Upper lobe of left lung (tissue), 6 donors: ENCODE results near the gene RND2. TPM values are rescaled to one million over a fixed set of nuclear protein-coding genes. Genes with fewer than 3 reads are reported as not detected.
A peak's percentile ranks its signal among the peaks of the same experiment; 100 is the strongest.
"Not testable (repeated sequence)": the region's sequence is repeated elsewhere in the genome, so short reads cannot be mapped to it uniquely, and the experiment has no call there.

Source experiments
- ATAC-seq, 2 donors: fragments of 200-7000 bp; cut with Tn5 transposase; one replicate each; pipeline ENCODE4 v1.9.1; 2022; ENCODE audit warnings: mild to moderate bottlenecking in 2 of 2, moderate library complexity in 2 of 2; ENCODE audit not compliant: low FRiP score in 2 of 2
- DNase-seq, 2 donors: peaks; one replicate each; pipeline ENCODE4 v3.0.0-alpha.2; 2019 to 2020
- H3K27ac ChIP-seq, 4 donors: fragments of 200-600 bp; sonication (generic); one replicate each; pipeline ENCODE4 v1.5.1; 2016 to 2019
- H3K27me3 ChIP-seq, 4 donors: fragments of 200-600 bp; sonication (generic); one replicate each; pipeline ENCODE4 v1.5.1; 2017 to 2019
- H3K36me3 ChIP-seq, 4 donors: fragments of 200-600 bp; sonication (generic); one replicate each; pipeline ENCODE4 v1.5.1; 2016 to 2019
- H3K4me1 ChIP-seq, 4 donors: fragments of 200-600 bp; sonication (generic); one replicate each; pipeline ENCODE4 v1.5.1; 2018 to 2019
- H3K4me3 ChIP-seq, 4 donors: fragments of 200-600 bp; sonication (generic); one replicate each; pipeline ENCODE4 v1.5.1; 2017 to 2019; ENCODE audit warnings: mild to moderate bottlenecking in 2 of 4, moderate library complexity in 1 of 4
- H3K9me3 ChIP-seq, 4 donors: fragments of 200-600 bp; sonication (generic); one replicate each; pipeline ENCODE4 v1.5.1; 2018 to 2019
- EP300 ChIP-seq, 4 donors: sonication (generic); formaldehyde crosslinking; IDR thresholded peaks; one replicate each; pipeline ENCODE4 v1.5.1; 2017; ENCODE audit warnings: antibody characterized with exemption in 4 of 4, control low read depth in 2 of 4
- POLR2A ChIP-seq, 4 donors: fragments of 450-650 bp; IDR thresholded peaks; one replicate each; pipeline ENCODE4 v1.5.1; 2016 to 2017; ENCODE audit warnings: antibody characterized with exemption in 4 of 4, mild to moderate bottlenecking in 2 of 4
- POLR2AphosphoS5 ChIP-seq, 2 donors: sonication (generic); formaldehyde crosslinking; IDR thresholded peaks; one replicate each; pipeline ENCODE4 v1.5.1; 2017; ENCODE audit warnings: antibody characterized with exemption in 2 of 2
- WGBS, 2 donors: methylation state at CpG; one replicate each; pipeline ENCODE4 v1.1.5; 2017 to 2018; 5-methylcytosine and 5-hydroxymethylcytosine counted together
- total RNA-seq, 6 donors: library from RNA; depleted of rRNA in 4 of 6; stranded (reverse); fragments of >200 nt in 4 of 6; gene quantifications; one replicate each; pipeline versions ENCODE4 v1.1.0 to v1.2.1, GENCODE V29; 2016 to 2021
- TF ChIP-seq, protein P1 (sequence below), 6 experiments: fragments of 450-650 bp in 4 of 6; fragments of 200-600 bp in 2 of 6; sonication (generic) in 2 of 6; IDR thresholded peaks; one replicate each; pipeline ENCODE4 v1.5.1; 2016 to 2019; ENCODE audit warnings: antibody characterized with exemption in 6 of 6
- donor health status: DM: no; HTN: no; CAD: no; lungs with moderate emphysema.
- donor health status: DM: no; HTN: yes; CAD: no; lungs with severe emphysema.

Gene RND2
- total RNA-seq, 6 donors from 2014 or later, result 0.15 to 2.0 (median 0.47) TPM; not detected in 2

- no peaks in the 10 kb centered on the region for H3K4me1 ChIP-seq
- ATAC-seq (no peak), DNase-seq (no peak)
- TF ChIP-seq EP300 (IDR thresholded peaks at IDR 0.05) (no peak), POLR2A (IDR thresholded peaks at IDR 0.05) (no peak), POLR2AphosphoS5 (IDR thresholded peaks at IDR 0.05) (no peak)
- TF ChIP-seq, protein P1, sequence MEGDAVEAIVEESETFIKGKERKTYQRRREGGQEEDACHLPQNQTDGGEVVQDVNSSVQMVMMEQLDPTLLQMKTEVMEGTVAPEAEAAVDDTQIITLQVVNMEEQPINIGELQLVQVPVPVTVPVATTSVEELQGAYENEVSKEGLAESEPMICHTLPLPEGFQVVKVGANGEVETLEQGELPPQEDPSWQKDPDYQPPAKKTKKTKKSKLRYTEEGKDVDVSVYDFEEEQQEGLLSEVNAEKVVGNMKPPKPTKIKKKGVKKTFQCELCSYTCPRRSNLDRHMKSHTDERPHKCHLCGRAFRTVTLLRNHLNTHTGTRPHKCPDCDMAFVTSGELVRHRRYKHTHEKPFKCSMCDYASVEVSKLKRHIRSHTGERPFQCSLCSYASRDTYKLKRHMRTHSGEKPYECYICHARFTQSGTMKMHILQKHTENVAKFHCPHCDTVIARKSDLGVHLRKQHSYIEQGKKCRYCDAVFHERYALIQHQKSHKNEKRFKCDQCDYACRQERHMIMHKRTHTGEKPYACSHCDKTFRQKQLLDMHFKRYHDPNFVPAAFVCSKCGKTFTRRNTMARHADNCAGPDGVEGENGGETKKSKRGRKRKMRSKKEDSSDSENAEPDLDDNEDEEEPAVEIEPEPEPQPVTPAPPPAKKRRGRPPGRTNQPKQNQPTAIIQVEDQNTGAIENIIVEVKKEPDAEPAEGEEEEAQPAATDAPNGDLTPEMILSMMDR (IDR thresholded peaks at IDR 0.05), result no peak
- H3K4me3 ChIP-seq, result no peak overlapping the region
- H3K9me3 ChIP-seq, result no peaks in the 10 kb centered on the region
- H3K27me3 ChIP-seq, result no peaks in the 10 kb centered on the region
- H3K27ac ChIP-seq, result no peak overlapping the region
- WGBS, 2 donors, result 84 to 86% methylated on average over 5 of the region's 5 CpGs
- H3K36me3 ChIP-seq, result no peaks in the 10 kb centered on the region
Measured at GRCh38 chr17:43042025-43042628, 17.1 kb downstream of the RND2 start.

DNA sequence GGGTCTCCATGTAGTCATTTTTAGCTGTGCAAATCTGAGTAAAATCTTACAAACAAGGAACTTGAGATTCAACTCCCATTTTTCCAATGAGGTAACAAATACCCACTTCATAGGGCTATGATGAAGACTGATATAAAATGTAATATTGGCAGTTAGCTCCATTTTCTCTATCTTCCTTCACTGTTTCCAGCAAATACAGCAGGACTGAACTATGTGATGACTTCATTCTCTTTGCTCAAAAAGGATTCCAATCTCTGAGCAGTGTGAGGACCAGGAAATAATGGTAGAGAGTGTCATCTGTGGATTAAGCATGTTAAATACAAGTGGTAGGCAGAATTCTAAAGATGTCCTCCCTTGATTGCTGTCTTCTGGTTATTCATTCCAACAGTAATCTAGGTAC, 18.3 kb downstream of the RND2 start:
- Histone ChIP-seq H3K27me3 (no peaks in the 10 kb centered on the region), H3K4me1 (no peaks in the 10 kb centered on the region), H3K36me3 (no peaks in the 10 kb centered on the region), H3K27ac (no peak overlapping the region), H3K4me3 (no peak overlapping the region), H3K9me3 (no peaks in the 10 kb centered on the region)
- DNase-seq (no peak), ATAC-seq (peak in 1 of 2 donors; percentile 61)
- TF ChIP-seq POLR2A (IDR thresholded peaks at IDR 0.05), result no peak
- TF ChIP-seq POLR2AphosphoS5 (IDR thresholded peaks at IDR 0.05), result no peak
- TF ChIP-seq, protein P1 (IDR thresholded peaks at IDR 0.05), result no peak
- TF ChIP-seq EP300 (IDR thresholded peaks at IDR 0.05), result no peak

- H3K36me3 ChIP-seq, result no peaks in the 10 kb centered on the region
- H3K27me3 ChIP-seq, result no peaks in the 10 kb centered on the region
- H3K4me1 ChIP-seq, result no peaks in the 10 kb centered on the region
- no peak for DNase-seq
- no peak for ATAC-seq
- no peak overlapping the region for H3K27ac ChIP-seq
- TF ChIP-seq POLR2AphosphoS5 (IDR thresholded peaks at IDR 0.05), result no peak
- TF ChIP-seq EP300 (IDR thresholded peaks at IDR 0.05), result no peak
- TF ChIP-seq, protein P1 (IDR thresholded peaks at IDR 0.05), result no peak
- TF ChIP-seq POLR2A (IDR thresholded peaks at IDR 0.05), result no peak
- no peaks in the 10 kb centered on the region for H3K9me3 ChIP-seq
- no peak overlapping the region for H3K4me3 ChIP-seq
- WGBS, 2 donors, result 88 to 95% methylated on average over 4 of the region's 4 CpGs
Measured at GRCh38 chr17:43044024-43044423, 19.0 kb downstream of the RND2 start.

DNA sequence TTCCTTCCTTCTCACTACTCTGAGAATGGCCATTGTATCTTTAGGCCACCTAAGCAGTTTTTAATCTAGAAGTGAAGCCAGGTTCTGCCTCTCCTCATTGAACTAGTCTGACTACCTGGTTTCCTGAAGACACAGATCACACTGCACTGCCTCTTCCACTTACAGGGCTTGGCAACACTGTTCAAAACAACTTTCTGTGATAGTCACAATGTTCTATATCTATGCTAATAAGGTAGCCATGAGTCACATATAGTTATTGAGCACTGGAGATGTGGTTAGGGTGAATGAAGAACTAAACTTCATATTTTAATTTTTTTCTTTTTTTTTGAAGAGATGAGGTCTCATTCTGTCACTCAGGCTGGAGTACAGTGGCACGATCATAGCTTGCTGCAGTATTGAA, 26.9 kb downstream of the RND2 start:
- Histone ChIP-seq H3K9me3 (no peaks in the 10 kb centered on the region), H3K4me1 (no peaks in the 10 kb centered on the region), H3K27me3 (no peaks in the 10 kb centered on the region), H3K4me3 (no peak overlapping the region), H3K27ac (no peak overlapping the region), H3K36me3 (no peaks in the 10 kb centered on the region)
- DNase-seq, result no peak
- ATAC-seq, result no peak
- TF ChIP-seq POLR2AphosphoS5 (IDR thresholded peaks at IDR 0.05) (no peak), EP300 (IDR thresholded peaks at IDR 0.05) (no peak), POLR2A (IDR thresholded peaks at IDR 0.05) (no peak)
- TF ChIP-seq, protein P1 (IDR thresholded peaks at IDR 0.05), result no peak
- WGBS, 2 donors, result 91 to 95% methylated on average over 1 of the region's 1 CpG

- not testable (repeated sequence) for H3K27me3 ChIP-seq, H3K27ac ChIP-seq, H3K9me3 ChIP-seq, DNase-seq, H3K4me3 ChIP-seq, H3K4me1 ChIP-seq, ATAC-seq, H3K36me3 ChIP-seq
- 98 to 99% methylated on average over 7 of the region's 7 CpGs for WGBS, 2 donors
Measured at GRCh38 chr17:43053008-43053407, 28.0 kb downstream of the RND2 start.
